Measurements from ENCODE around the gene KRT39. TPM values are rescaled to one million over a fixed set of nuclear protein-coding genes. Genes with fewer than 3 reads are reported as not detected.

The KRT39 gene
- total RNA-seq, 4 donors from 2014 or later = not detected

GRCh38 chr17:40956401-40957254 is 10.1 kb downstream of the KRT39 start:
- Histone ChIP-seq H3K4me3 (no peak overlapping the region), H3K9me3 (no peaks in the 10 kb centered on the region), H3K36me3 (no peaks in the 10 kb centered on the region), H3K27me3 (peaks cover 17% of the 10 kb centered on the region), H3K27ac (no peak overlapping the region), H3K4me1 (no peaks in the 10 kb centered on the region)
- TF ChIP-seq EP300 (IDR thresholded peaks at IDR 0.05) (no peak), CTCF (IDR thresholded peaks at IDR 0.05) (no peak), POLR2A (IDR thresholded peaks at IDR 0.05) (no peak), POLR2AphosphoS5 (IDR thresholded peaks at IDR 0.05) (no peak)
- WGBS, 2 donors (ENCODE audit: low coverage in 1 of 2) = 63 to 76% methylated on average over 5 to 8 of the region's 8 CpGs
- ATAC-seq = no peak

- H3K27me3 ChIP-seq = peaks cover 17% of the 10 kb centered on the region
- H3K27ac ChIP-seq = no peak overlapping the region
- H3K4me3 ChIP-seq = no peak overlapping the region
- ATAC-seq = no peak
- no peaks in the 10 kb centered on the region for H3K36me3 ChIP-seq
- TF ChIP-seq POLR2AphosphoS5 (IDR thresholded peaks at IDR 0.05) = no peak
- TF ChIP-seq CTCF (IDR thresholded peaks at IDR 0.05) = no peak
- TF ChIP-seq EP300 (IDR thresholded peaks at IDR 0.05) = no peak
- TF ChIP-seq POLR2A (IDR thresholded peaks at IDR 0.05) = no peak
- no peaks in the 10 kb centered on the region for H3K4me1 ChIP-seq
- WGBS, 2 donors (ENCODE audit: low coverage in 1 of 2) = 86 to 91% methylated on average over 2 of the region's 2 CpGs
- H3K9me3 ChIP-seq = no peaks in the 10 kb centered on the region
These were observed 12.9 kb downstream of the KRT39 start for GRCh38 chr17:40953881-40954280.

GRCh38 chr17:40952661-40953060 is 14.1 kb downstream of the KRT39 start:
- 0% methylated on average over 1 of the region's 1 CpG; no CpG with 5 or more reads in 1 of the 2 donors for WGBS, 2 donors (ENCODE audit: low coverage in 1 of 2)
- TF ChIP-seq CTCF (IDR thresholded peaks at IDR 0.05) = no peak
- TF ChIP-seq POLR2A (IDR thresholded peaks at IDR 0.05) = no peak
- no peak for TF ChIP-seq POLR2AphosphoS5 (IDR thresholded peaks at IDR 0.05)
- no peak for TF ChIP-seq EP300 (IDR thresholded peaks at IDR 0.05)
- Histone ChIP-seq H3K9me3 (no peaks in the 10 kb centered on the region), H3K36me3 (no peaks in the 10 kb centered on the region), H3K4me1 (no peaks in the 10 kb centered on the region), H3K4me3 (no peak overlapping the region), H3K27ac (no peak overlapping the region), H3K27me3 (peaks cover 22% of the 10 kb centered on the region)
- peak; percentile 31 for ATAC-seq

GRCh38 chr17:40952154-40952553 is 14.6 kb downstream of the KRT39 start:
- H3K9me3 ChIP-seq = no peaks in the 10 kb centered on the region
- no peak overlapping the region for H3K4me3 ChIP-seq
- no peak for ATAC-seq
- H3K4me1 ChIP-seq = no peaks in the 10 kb centered on the region
- H3K27me3 ChIP-seq = peaks cover 25% of the 10 kb centered on the region
- WGBS, 2 donors (ENCODE audit: low coverage in 1 of 2) = 68 to 69% methylated on average over 2 of the region's 2 CpGs
- no peak for TF ChIP-seq POLR2AphosphoS5 (IDR thresholded peaks at IDR 0.05)
- TF ChIP-seq CTCF (IDR thresholded peaks at IDR 0.05) = no peak
- TF ChIP-seq EP300 (IDR thresholded peaks at IDR 0.05) = no peak
- TF ChIP-seq POLR2A (IDR thresholded peaks at IDR 0.05) = no peak
- no peaks in the 10 kb centered on the region for H3K36me3 ChIP-seq
- H3K27ac ChIP-seq = no peak overlapping the region
